HG03064 (cell line): ENCODE results near the gene MYB.
"Not testable (repeated sequence)": the region's sequence is repeated elsewhere in the genome, so short reads cannot be mapped to it uniquely, and the experiment has no call there.

Experiments used
- ATAC-seq: cut with Tn5 transposase; IDR thresholded peaks from one replicate; pipeline ENCODE4 v1.9.1; 2021; ENCODE audit warnings: low read depth; ENCODE audit not compliant: unreplicated experiment

The MYB gene

GRCh38 chr6:135162678-135163439 lies 18.2 kb upstream of the MYB start:
- ATAC-seq: no peak

GRCh38 chr6:135163440-135163738 lies 17.7 kb upstream of the MYB start:
- peak; percentile 63 for ATAC-seq

- ATAC-seq: not testable (repeated sequence)
Measured at GRCh38 chr6:135164387-135164786, 16.7 kb upstream of the MYB start.

- no peak for ATAC-seq
Measured at GRCh38 chr6:135165031-135165430, 16.1 kb upstream of the MYB start.

- ATAC-seq: no peak
Measured at GRCh38 chr6:135166515-135166914, 14.6 kb upstream of the MYB start.

GRCh38 chr6:135167617-135168016 lies 13.5 kb upstream of the MYB start:
- no peak for ATAC-seq

- no peak for ATAC-seq
Measured at GRCh38 chr6:135168766-135169165, 12.3 kb upstream of the MYB start.

- no peak for ATAC-seq
Measured at GRCh38 chr6:135170238-135170637, 10.9 kb upstream of the MYB start.

- no peak for ATAC-seq
Measured at GRCh38 chr6:135170849-135171248, 10.3 kb upstream of the MYB start.

- no peak for ATAC-seq
Measured at GRCh38 chr6:135173242-135173988, 7.7 kb upstream of the MYB start.

- no peak for ATAC-seq
Measured at GRCh38 chr6:135173989-135174484, 7.1 kb upstream of the MYB start.

- ATAC-seq: no peak
Measured at GRCh38 chr6:135176058-135176457, 5.0 kb upstream of the MYB start.

- ATAC-seq: no peak
Measured at GRCh38 chr6:135176464-135176863, 4.6 kb upstream of the MYB start.

- ATAC-seq: no peak
Measured at GRCh38 chr6:135179372-135179771, 1.7 kb upstream of the MYB start.

- ATAC-seq: no peak
Measured at GRCh38 chr6:135179920-135180541, 1.1 kb upstream of the MYB start.

GRCh38 chr6:135181333-135182070 lies 394 bp downstream of the MYB start:
- peak; percentile 0 for ATAC-seq

GRCh38 chr6:135182071-135183001 lies 1.2 kb downstream of the MYB start:
- peak; percentile 2 for ATAC-seq

- peak; percentile 45 for ATAC-seq
Measured at GRCh38 chr6:135183002-135183531, 2.0 kb downstream of the MYB start.
